Measurements from ENCODE around the gene ATG16L1.

Gene ATG16L1

DNA sequence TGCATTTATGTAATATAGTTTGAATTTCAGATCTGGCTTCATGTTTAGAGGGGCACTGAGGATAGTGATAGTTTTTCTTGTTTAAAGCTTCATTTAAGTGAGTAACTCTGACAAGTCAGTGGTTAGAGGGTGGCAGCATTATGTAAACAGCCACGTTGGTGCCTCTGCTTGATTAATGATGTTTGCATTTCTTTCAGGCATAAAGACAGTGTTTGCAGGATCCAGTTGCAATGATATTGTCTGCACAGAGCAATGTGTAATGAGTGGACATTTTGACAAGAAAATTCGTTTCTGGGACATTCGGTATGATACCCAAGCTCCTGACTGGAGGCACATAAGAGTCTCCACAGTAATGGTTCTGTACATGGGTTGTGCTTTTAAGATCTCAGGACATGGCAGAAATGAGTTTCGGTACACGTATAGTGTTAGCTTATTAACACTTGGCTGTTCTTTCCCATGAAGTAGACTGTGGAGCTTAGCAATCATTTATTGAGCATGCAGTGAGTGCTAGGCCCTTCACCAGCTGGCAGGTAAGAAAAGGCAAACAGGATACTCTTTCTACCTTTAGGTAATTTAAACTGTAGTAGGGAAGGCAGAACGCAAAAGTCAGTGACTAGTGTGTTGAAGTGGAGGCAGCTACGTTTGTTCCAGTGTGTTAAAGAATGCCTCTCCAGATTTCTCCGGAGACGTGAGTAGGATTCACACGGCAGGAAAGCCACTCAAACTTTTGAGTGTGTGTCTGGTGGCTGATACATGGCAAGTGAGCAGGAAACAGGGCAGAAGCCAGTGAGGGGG, 38.8 kb downstream of the ATG16L1 start:
- no peak for DNase-seq (ENCODE audit: low read depth in 3 of 3)

DNA sequence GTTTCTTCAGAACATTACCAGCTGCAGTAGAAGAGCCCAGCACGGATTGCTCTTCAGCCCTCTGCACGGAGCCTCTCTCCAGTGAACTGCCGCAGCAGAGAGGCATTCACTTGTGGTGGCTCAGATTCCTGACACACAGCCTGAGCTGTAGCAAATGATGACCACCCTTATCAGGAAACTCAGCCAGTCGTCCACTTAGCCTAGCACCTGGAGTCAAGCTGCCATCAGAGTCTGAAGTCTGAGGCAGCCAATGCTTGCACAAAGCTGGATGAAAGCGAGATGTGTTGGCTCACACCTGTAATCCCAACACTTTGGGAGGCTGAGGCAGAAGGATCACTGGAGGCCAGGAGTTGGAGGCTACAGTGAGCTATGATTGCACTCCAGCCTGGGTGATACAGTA, 44.4 kb downstream of the ATG16L1 start:
- DNase-seq (ENCODE audit: low read depth in 3 of 3) = no peak

DNA sequence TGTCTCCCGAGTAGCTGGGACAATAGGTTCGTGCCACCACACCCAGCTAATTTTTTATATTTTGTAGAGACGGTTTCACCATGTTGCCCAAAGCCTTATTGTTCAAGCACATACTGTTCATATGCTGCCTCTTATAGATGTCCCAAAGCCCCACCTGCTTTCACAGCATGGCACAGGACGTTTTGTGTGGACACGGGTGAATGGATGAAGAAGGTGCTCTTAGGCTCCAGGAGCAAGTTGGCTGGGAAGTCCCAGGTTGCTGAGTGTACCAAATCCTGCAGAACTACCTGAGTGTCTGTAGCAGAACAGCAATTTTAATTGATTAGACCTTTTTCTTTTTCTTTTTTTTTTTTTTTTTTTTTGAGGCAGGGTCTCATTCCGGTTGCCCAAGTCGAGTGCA, 45.6 kb downstream of the ATG16L1 start:
- no peak for DNase-seq (ENCODE audit: low read depth in 3 of 3)

DNA sequence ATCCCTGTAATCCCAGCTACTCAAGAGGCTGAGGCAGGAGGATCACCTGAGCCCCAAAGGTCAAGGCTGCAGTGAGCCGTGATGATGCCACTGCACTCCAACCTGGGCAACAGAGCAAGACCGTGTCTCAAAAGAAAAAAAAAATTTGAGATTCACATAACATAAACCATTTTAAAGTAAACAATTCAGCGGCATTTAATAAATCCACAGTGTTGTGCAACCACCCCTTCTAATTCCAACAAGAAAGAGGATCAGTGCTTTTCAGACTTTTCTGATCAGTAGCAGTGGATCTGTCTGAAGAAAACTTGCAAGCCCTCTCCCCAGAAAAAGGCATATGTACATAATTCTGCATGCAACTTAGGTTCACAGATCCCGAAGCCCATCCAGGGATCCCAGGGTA, 48.9 kb downstream of the ATG16L1 start:
- no peak for DNase-seq (ENCODE audit: low read depth in 3 of 3)

DNA sequence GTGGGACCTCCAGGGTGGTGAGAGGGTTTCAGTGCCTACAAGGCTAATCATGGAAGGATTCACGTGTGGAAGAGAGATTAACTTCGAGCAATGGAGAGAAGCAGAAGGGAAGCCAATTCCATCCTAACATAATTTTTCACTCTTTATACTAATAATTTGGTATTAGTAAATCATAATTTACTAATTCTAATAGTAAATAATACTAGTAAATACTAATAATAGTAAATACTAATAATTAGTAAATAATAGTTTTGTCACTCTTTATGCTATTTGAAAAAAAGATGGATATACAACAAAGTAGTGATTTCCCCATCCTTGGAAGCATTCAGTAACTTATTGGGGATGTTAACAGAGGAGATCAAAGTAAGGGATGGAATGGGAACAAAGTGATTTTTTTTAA, 49.8 kb downstream of the ATG16L1 start:
- no peak for DNase-seq (ENCODE audit: low read depth in 3 of 3)

DNA sequence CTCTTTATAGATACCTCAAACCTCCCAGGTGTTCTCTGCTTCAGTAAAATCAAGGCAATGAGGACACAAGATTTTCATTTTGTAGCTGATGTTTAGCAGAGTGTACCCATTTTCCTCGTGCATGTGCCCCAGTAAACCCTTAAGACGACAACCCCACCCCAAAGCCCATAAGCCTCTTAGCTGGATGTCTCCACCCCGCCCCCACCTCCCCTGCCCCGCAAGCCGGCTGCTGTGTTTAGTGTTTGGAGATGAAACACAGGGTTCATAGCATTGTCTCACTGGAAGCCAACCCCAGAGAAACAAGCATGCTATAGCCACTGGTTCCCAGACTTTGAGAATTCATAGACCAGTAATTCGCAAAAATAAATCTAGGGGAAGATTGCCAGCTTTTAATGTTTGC, 50.3 kb downstream of the ATG16L1 start:
- no peak for DNase-seq (ENCODE audit: low read depth in 3 of 3)

DNA sequence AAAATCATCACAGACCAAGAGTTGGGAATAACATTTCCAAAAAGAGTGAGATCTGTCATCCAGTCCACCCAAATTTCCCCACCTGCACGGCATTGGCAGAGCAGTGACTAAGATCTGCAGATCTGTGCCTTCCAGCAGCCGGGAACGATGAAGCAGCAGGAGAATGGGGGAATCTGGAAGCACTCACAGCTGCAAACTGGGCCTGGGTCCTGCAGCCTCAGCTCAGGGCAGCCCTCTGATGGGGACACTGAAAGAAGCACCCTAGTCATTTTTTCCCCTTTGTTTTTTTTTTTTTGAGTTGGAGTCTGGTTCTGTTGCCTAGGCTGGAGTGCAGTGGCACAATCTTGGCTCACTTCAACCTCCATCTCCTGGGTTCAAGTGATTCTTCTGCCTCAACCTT, 51.8 kb downstream of the ATG16L1 start:
- no peak for DNase-seq (ENCODE audit: low read depth in 3 of 3)

DNA sequence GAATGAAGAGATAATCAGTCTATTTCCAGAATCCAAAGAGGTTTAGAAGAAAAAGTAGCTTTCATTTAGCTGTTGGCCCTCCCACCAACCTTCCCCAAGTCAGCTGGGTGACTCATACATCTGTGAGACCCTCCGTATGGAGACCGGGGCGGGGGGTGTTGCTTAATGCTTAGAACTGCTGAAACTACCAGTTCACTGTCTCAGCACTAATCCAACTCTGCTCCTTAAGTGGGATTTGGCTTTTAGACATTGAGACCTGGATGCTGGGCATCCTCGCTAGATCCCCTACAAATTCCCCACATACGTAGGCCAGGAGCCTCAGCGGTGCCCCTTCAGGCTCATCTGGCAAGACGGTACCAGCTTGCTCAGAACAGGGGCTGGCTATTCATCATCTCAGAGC, 56.1 kb downstream of the ATG16L1 start, which contains the start of gene SAG:
Gene SAG, plus strand, starts transcription at position 252 of the 400 bp plus-strand sequence. CDS start 1,374 bp downstream, outside the sequence.
- DNase-seq (ENCODE audit: low read depth in 3 of 3) = no peak

DNA sequence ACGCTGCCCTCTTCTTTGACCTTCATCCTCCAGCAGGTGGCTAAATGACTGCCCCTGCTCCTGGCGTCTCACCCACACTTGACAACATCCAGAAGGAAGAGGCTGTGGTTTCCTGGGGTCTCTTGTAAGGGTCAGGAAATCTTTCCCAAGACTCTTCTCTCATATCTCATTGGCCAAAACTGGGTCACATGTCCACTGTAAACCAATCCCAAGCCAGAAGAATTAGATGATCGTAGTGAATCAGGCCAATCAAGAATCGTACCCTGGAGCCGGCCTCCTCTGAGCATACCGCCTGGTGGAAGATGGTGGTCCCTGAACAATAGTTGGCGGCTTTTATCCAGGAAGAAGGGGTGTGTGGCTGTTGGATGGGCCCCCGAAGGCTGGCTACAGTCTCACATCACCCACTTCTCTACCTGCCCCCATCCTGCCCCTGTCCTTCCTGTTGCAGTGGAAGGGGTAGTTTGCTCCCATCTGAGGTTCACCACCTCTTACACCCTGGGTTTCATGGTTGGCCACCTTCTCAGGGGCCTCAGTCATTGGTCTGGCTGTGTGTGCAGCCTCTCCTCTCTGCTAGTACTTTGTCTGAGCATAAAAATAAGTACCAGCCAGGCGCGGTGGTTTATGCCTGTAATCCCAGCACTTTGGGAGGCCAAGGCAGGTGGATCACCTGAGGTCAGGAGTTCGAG, 59.9 kb downstream of the ATG16L1 start:
- no peak for DNase-seq (ENCODE audit: low read depth in 3 of 3)

DNA sequence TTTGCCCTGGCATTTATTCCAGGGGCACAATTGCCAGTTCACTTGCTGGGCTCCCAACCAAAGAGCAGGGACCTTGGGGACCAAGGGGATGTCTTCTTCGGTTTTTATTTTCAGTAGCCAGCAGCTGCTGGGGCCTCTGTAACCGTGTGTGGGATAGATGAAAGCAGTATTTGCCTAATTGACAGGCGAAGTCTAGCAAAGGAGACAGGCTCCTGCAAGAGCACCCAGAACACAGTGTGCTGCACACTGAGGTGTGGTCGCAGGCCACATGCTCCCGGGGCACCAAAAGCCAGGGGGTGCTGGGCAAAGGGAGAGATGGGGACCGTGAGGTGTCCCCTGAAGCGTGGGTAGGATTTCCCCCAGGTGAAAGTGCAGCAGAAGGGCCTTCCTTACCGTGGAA, 61.4 kb downstream of the ATG16L1 start:
- no peak for DNase-seq (ENCODE audit: low read depth in 3 of 3)

DNA sequence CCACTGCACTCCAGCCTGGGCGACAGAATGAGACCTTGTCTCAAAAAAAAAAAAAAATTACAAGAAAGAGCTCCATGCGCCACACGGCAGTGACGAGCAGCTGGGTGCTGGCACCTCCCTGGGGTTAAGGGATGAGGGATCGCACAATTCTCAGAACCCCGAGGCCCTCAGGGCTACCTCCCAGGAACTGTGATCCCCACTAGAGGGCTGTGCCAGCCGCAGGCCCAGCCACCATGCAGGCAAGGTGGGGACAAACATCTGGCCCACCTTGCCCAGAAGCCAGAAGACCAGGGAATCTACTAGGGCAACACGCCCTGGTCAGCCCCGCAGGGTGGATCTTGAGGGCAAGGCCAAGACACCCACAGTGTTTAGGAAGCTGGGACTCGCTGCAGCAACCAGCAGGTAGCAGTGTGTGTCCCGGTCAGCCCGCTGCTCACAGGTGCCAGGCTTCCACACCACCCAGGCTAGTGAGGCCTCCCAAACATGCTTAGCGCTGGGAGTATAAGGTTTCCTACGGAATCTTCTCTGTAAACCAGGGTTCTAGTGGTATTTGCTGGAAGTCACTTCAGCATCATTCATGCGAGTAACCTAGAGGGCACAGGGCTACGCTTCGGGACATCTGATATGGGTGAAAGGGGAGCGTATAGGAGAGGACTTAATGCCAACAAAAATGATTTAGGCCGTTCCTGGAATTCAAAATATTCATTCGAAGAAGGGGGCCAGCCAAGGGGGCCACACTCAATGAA, 62.9 kb downstream of the ATG16L1 start:
- no peak for DNase-seq (ENCODE audit: low read depth in 3 of 3)

DNA sequence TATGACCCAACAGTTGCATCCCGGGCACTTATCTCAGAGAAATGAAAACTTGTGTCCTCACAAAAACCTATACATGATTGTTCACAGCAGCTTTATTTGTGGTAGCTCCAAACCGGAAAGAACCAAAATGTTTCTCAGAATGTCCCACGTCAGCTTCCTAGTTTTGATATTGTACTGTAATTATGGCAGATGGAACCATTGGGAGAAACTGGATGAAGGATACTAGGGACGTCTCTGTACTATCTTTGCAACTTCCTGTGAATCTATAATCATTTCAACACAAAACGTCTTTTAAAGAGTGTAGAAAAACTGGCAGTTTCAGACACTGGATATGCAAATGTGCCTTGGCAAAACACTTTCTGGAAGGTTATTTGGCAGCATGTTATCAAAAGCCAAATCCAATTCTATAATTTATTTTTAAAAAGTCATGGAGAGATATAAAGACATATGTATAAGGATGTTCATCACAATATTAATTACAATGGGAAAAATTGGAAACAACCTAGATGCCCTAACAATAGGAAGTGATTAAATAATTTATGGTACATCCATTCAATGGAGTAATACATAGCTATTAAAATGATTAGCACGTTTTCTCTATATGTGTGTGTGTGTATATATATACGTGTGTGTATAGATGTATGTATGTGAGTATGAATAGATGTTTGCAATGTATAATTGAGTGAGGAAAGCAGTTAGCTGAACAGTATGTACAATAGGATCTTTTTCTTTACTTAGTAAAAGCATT, 65.9 kb downstream of the ATG16L1 start:
- DNase-seq (ENCODE audit: low read depth in 3 of 3) = no peak

DNA sequence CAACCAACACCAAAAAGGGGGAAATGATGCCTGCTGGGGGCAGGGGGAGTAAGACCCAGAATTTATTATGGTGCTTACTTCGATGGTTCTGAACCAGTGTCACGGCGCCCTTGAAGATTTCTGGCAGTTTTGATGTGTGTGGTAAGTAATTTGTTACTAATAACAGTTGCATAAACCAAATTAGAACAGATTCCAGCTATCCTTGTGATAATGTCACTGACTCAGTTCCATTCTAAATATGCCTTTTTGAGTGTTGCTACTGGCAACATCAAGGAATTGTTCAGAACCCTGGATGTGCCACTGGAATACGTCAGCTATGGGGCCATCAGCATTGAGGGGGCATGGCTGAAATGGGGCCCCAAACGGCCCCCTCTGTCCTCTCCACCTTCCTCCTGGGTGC, 67.8 kb downstream of the ATG16L1 start:
- DNase-seq (ENCODE audit: low read depth in 3 of 3) = no peak

DNA sequence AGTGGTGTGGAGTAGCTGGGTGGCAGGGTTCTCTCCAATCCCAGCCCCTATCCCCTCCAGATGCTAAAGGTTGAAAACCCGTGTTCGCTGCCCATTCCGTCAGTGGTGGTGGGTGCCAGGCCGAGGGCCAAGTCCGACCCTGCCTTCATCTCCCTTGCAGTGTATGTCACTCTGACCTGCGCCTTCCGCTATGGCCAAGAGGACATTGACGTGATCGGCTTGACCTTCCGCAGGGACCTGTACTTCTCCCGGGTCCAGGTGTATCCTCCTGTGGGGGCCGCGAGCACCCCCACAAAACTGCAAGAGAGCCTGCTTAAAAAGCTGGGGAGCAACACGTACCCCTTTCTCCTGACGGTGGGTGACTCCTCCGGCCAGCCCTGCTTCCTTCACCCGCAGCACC, 69.0 kb downstream of the ATG16L1 start:
- DNase-seq (ENCODE audit: low read depth in 3 of 3) = no peak

DNA sequence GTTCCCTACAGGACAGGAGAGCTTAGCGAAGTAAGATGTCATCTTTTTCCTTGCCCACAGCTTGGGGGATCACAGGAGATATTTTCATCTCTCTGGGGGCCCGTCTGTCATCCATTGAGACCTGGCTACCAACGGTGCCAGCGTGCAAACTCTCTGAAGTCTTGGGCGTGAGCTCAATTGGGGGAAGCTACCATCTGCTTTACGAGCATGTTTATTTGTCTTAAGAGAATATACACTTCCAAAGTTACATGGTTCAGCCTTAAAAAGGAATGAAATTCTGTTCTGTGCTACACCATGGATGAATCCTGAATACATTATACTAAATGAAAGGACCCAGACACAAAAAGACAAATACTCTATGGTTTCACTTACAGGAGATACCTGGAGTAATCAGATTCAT, 69.7 kb downstream of the ATG16L1 start:
- no peak for DNase-seq (ENCODE audit: low read depth in 3 of 3)

DNA sequence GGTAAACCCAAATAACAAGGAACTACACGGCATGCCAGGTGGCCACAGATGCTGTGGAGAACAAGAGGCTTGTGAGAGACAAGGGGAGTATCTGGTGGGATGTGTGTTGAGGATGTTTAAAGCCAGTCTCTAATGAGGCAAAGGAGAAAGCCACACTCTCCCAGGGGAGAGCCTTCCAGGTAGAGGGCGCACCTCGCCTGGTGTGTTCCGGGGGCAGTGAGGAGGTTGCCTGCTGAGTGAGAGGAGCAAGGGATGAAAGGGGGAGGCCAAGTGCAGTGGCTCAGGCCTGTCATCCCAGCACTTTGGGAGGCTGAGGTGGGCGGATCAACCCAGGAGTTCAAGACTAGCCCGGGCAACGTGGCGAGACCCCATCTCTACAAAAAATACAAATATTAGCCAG, 72.4 kb downstream of the ATG16L1 start:
- DNase-seq (ENCODE audit: low read depth in 3 of 3) = no peak

DNA sequence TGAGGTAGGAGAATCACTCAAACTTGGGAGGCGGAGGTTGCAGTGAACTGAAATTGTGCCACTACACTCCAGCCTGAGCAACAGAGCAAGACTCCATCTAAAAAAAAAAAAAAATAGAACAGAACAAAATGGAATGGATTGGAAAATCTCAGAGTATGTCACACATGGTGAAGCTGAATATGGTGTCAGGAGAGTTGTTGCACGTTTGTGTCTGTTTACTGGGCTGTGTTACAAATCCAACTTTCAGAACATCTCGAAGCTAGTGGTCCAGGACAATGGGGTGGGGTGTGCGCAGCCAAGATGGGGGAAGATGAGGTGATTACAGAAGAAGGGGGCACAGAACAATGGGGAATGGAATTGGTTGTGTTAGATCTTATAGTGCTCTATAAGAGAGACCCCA, 73.8 kb downstream of the ATG16L1 start:
- DNase-seq (ENCODE audit: low read depth in 3 of 3) = no peak

DNA sequence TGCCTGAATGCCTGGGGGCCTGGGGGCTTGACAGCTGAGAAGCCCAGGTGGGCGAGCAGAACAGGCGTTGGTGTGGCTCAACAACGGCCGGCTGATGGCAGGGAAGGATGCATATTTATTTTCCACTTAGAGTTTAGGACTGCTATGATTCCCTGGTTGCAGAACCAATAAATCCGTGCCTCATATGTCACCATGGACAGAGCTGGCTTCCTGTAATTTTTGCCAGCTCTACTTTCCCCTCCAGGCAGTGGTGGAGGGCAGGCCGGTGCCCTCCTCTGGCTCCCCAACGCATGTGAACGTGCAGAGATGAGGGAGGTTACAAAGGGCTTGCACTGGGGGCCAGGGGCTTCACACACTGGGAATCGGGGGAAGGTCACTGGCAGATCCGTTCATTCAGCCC, 74.3 kb downstream of the ATG16L1 start:
- no peak for DNase-seq (ENCODE audit: low read depth in 3 of 3)

DNA sequence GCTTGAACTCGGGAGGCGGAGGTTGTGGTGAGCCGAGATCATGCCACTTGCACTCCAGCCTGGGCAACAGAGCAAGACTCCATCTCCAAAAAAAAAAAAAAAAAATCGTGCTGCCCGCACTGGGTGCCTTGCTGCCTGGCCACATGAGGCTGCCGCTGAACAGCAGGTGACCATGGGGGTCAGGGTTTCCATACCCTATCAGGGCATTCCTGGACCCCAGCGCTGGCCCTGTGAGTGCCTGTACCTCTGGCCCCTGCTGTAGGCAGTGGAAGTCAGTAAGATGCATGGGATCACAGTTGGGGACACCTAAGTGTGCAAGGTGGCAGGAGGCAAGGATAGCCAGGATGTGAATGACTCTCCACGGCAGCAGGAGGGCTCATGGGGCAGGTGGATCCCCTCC, 75.0 kb downstream of the ATG16L1 start:
- DNase-seq (ENCODE audit: low read depth in 3 of 3) = no peak

DNA sequence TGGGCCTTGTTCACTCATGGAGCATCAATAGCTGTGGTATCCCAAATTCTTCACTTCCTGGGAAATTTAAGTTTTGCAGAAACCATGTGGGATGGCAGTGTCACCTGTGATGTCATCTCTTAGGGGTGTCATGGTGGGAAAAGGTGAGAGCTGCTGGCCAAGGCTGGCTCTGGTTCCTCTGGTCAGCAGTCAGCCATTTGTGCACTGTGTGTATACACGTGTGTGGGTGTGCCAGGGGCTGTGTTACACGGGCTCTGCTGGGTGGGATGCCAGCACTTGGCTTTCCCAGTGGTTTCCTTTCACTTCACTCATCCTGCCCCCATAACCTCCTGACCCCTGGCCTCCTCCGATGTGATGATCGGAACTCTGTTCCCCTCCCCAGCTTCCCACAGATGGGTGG, 77.4 kb downstream of the ATG16L1 start:
- no peak for DNase-seq (ENCODE audit: low read depth in 3 of 3)

DNA sequence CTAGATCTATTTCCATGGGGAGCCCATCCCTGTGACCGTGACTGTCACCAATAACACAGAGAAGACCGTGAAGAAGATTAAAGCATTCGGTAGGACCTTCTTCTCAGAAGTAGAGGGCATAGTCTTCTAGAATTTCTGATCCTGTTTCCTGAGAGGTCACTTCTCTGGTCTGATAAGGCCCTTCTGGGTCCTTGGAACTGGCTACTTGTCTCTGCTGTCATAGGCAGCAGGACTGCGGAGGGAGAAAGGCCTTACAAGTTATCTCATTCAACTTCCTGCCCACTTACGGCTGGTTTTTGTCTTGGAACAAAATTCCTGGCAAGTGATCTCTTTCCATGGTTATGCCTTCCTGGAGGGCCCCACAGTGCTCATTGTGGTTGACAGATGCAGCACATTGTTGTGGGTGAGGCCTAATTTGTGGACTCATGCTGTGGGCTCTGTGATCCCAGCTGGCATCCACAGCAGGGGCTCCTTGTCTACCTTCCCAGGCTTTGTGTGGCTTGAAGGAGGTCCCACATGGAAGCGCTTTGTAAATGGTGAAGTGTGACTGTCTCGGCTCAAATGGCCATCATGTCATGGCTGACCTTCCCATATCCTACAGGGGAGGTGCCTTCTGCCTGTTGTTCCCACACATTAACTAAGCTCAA, 78.1 kb downstream of the ATG16L1 start:
- no peak for DNase-seq (ENCODE audit: low read depth in 3 of 3)

Measured in stimulated activated CD4-positive, alpha-beta T cell treated with anti-CD3 and anti-CD28 coated beads, TNF-alpha, amount 100 ng/mL, for 48 hours (primary cell).